ENCODE data around the gene GFER.

DNA sequence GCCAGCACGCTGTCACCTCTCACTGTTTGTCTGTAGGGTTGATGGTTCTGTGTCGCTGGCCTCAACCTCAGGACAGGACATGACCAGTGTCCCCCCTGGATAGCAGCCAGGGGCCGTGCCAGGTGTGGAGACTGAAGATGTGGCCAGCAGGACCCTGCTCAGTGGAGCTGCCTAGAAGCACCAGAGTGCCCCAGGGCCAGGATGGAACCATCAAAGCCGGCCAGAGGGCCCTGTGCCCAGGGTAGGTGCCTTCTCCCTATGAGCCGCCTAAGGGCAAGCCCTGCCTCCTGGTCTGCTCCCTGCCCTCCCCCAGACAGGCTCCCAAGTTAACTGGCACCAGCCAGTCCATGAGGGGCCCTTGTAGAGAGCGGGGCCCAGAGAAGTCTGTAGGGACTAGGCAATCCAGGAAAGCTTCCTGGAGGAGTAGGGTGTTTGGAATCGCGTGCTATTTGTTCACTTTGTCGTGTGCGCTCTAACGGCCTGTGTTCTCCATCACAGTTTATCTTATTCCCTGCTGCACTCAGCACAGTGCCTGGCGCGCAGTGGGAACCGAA, 25.2 kb upstream of the GFER start:
- TF ChIP-seq CTCF (conservative IDR thresholded peaks at IDR 0.05; ENCODE audit: low read depth, low read length) (no peak), EZH2 (IDR thresholded peaks at IDR 0.05; ENCODE audit: borderline replicate concordance, low read depth, low read length, poor library complexity, severe bottlenecking) (no peak)
